ENCODE results near the gene FOXP4.

DNA sequence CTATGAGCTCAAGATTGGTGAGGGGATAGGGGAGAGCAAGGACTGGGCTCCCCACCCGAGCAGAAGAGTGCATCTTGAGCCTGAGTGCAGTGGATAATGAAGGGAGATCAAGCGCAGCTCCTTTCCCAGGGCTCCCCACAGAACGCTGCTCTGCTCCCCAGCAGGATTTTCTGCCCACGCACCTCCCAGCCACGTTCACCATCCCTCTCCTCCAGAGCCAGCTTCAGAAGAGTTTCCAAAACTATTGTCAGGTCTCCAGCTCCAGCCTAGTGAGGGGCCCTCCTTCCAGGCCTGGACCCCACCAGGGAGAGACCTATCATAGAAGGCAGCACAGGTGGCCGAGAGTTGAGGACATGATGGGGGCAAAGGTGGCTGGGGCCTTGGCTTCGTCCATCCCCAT is 34.5 kb downstream of the FOXP4 start:
- TF ChIP-seq CTCF (conservative IDR thresholded peaks at IDR 0.05) (no peak), ZFX (IDR thresholded peaks at IDR 0.05) (no peak)
